ENCODE data around the gene ASB13.

ASB13 gene

GRCh38 chr10:5631936-5632335 lies 34.5 kb downstream of the ASB13 start:
- H3K4me3 ChIP-seq (ENCODE audit: low read length): no peak overlapping the region
- DNase-seq (ENCODE audit: low read depth): no peak
- TF ChIP-seq CTCF (conservative IDR thresholded peaks at IDR 0.05; ENCODE audit: low read depth, low read length): no peak

DNA sequence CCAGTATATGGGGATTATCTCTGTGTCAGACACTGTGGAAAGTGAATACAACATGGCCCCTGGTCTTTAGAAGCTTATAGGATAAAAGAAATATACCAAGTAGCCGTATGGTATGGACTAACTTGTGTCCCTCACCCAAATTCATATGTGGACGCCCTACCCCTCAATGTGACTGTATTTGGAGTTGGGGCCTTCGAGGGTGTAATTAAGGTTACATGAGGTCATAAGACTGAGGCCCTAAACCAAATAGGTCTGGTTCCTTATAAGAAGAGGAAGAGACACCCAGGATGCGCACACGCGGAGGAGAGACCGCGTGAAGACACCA lies 36.3 kb downstream of the ASB13 start:
- no peak for TF ChIP-seq CTCF (conservative IDR thresholded peaks at IDR 0.05; ENCODE audit: low read depth, low read length)
- H3K4me3 ChIP-seq (ENCODE audit: low read length): no peak overlapping the region
- DNase-seq (ENCODE audit: low read depth): no peak

DNA sequence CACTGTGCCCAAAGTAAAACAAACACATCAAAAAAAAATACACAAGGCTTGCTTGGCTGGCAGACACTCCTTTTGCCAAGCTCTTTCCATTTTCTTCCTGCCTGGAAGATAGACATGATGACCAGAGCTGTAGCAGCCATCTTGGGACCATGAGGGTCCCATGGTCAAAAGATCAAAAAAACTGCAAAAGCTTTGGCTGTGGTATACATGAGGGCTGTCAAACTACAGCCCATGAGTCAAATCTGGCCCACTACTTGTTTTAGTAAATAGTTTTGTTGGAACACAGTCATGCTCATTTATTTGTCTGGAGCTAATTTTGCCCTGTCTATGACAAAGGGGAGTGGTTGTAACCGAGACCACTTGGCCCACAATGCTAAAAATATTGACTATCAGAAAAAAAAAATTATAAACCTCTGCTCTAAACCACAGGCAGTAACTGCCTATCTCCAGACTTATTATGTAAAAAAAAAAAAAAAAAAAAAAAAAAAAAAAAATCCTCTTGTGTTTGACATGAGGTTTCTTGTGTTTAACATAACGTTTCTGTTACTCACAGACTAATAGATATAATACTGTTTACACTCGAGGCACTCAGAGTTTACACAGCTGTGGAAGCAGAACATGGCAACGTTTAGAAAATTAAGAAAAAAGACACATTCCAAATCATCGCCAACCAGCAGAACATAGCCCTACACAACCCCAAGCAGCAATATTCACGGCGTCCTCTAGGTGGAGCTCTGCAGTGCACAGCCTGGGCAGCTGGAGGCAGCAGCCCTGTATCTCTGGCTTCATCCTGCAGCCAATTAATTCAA lies 36.9 kb downstream of the ASB13 start:
- H3K4me3 ChIP-seq (ENCODE audit: low read length): no peak overlapping the region
- no peak for DNase-seq (ENCODE audit: low read depth)
- peak; percentile 96 for TF ChIP-seq CTCF (conservative IDR thresholded peaks at IDR 0.05; ENCODE audit: low read depth, low read length)

GRCh38 chr10:5628451-5629302 lies 37.7 kb downstream of the ASB13 start:
- no peak for TF ChIP-seq CTCF (conservative IDR thresholded peaks at IDR 0.05; ENCODE audit: low read depth, low read length)
- peak overlapping the region; percentile 16 for H3K4me3 ChIP-seq (ENCODE audit: low read length)
- DNase-seq (ENCODE audit: low read depth): no peak

- TF ChIP-seq CTCF (conservative IDR thresholded peaks at IDR 0.05; ENCODE audit: low read depth, low read length): no peak
- no peak overlapping the region for H3K4me3 ChIP-seq (ENCODE audit: low read length)
- no peak for DNase-seq (ENCODE audit: low read depth)
These were observed 38.8 kb downstream of the ASB13 start for GRCh38 chr10:5627486-5628044.

DNA sequence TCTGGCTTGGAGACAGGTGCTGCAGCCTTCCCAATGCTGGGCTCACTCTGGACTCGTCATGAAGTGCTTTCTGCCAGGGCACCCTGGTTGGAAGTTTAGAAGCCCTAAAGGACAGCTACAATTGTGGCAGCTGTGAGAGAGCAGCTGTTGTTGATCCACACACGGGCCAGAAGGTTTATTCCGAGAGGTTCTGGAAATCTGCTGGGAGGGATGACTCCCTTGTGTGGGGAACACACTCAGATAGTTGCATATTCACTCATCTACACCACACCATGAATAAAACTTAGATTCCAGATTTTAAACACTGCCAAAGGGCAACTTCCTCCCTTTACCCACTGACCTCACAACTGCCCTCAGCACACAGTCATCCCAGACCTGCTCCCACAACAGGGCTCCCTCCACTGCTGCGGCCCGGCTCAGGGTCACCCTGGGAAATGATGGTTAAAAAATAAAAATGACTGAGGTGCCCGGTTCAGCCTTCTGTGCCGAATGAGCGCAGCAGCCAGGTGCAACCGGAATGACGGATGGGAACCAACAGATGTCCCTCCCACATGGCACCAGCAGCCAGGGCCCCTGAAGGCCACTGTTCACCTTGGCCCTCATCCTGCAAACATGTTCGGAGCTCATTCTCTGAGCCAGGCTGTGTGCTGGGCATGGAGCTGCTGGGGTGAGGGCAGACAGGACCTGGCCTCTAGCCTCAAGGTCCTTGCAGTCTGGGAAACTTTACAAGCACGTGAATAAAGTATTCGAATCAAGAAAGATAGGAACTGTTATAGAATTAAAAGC lies 40.2 kb downstream of the ASB13 start:
- no peak for DNase-seq (ENCODE audit: low read depth)
- no peak overlapping the region for H3K4me3 ChIP-seq (ENCODE audit: low read length)
- TF ChIP-seq CTCF (conservative IDR thresholded peaks at IDR 0.05; ENCODE audit: low read depth, low read length): no peak

All from retinal pigment epithelial cell (primary cell).